IMR-90 (cell line): ENCODE measurements around the gene ILF2. TPM values are rescaled to one million over a fixed set of nuclear protein-coding genes. Genes with fewer than 3 reads are reported as not detected.
"Not testable (repeated sequence)": the region's sequence is repeated elsewhere in the genome, so short reads cannot be mapped to it uniquely, and the experiment has no call there.

Experiments used
- ATAC-seq: fragments of 200-7000 bp; cut with Tn5 transposase; 2 replicates; pipeline ENCODE4 v1.9.1; 2020; ENCODE audit warnings: low read depth, mild to moderate bottlenecking, moderate library complexity
- BruUV-seq: library from RNA; stranded (reverse); fragments of 400-500 nt; replicated peaks from 2 replicates; lab custom pipeline; 2021; lab: Mats Ljungman, UMichigan
- CTCF ChIA-PET: fragments of 300-600 bp; formaldehyde crosslinking; extraction: SDS; loops from one replicate; lab custom pipeline; 2021; ENCODE audit warnings: antibody characterized with exemption; lab: Yijun Ruan, JAX
- POLR2A ChIA-PET: fragments of 300-600 bp; sonication (Branson Sonifier 250); formaldehyde crosslinking; loops from one replicate; lab custom pipeline; 2022; ENCODE audit warnings: antibody characterized with exemption; ENCODE audit not compliant: unreplicated experiment; lab: Charles Lee
- DNase-seq: peaks from one replicate; pipeline ENCODE4 v3.0.0; 2013
- H2AFZ ChIP-seq: replicated peaks from 2 replicates; pipeline ENCODE3; 2013; ENCODE audit warnings: low read length, mild to moderate bottlenecking; ENCODE audit not compliant: poor library complexity
- H2AK5ac ChIP-seq: 2 replicates; pipeline ENCODE4 v1.6.1; 2013; ENCODE audit warnings: low read depth, low read length, inconsistent platforms
- H2AK9ac ChIP-seq: replicated peaks from 2 replicates; pipeline ENCODE3; 2013; ENCODE audit warnings: mild to moderate bottlenecking, low read depth, low read length, moderate library complexity; ENCODE audit not compliant: poor library complexity
- H2BK120ac ChIP-seq: 2 replicates; pipeline ENCODE4 v1.6.1; 2013; ENCODE audit warnings: low read depth, low read length, inconsistent platforms
- H2BK15ac ChIP-seq: 3 replicates; pipeline ENCODE4 v1.6.1; 2013; ENCODE audit warnings: low read depth, low read length, inconsistent platforms
- H2BK20ac ChIP-seq: 2 replicates; pipeline ENCODE4 v1.6.1; 2013; ENCODE audit warnings: low read depth, mild to moderate bottlenecking, inconsistent platforms, low read length, moderate library complexity
- H2BK5ac ChIP-seq: 2 replicates; pipeline ENCODE4 v1.6.1; 2013; ENCODE audit warnings: mild to moderate bottlenecking, low read depth, low read length, inconsistent platforms; ENCODE audit not compliant: poor library complexity, severe bottlenecking
- H3K14ac ChIP-seq: replicated peaks from 2 replicates; pipeline ENCODE4 v1.6.1; 2013; ENCODE audit warnings: low read depth, low read length, inconsistent platforms
- H3K18ac ChIP-seq: 2 replicates; pipeline ENCODE4 v1.6.1; 2013; ENCODE audit warnings: low read depth, low read length, control low read depth
- H3K23ac ChIP-seq: 2 replicates; pipeline ENCODE4 v1.6.1; 2013; ENCODE audit warnings: low read depth, low read length, inconsistent platforms
- H3K27ac ChIP-seq: 2 replicates; pipeline ENCODE4 v1.5.1; 2013; ENCODE audit warnings: mild to moderate bottlenecking, control low read depth, low read length; ENCODE audit not compliant: insufficient read depth
- H3K27me3 ChIP-seq: 2 replicates; pipeline ENCODE4 v1.6.1; 2013; ENCODE audit warnings: low read length; ENCODE audit not compliant: control insufficient read depth, insufficient read depth
- H3K36me3 ChIP-seq: 2 replicates; pipeline ENCODE4 v1.6.1; 2013; ENCODE audit warnings: low read length, mixed read lengths; ENCODE audit not compliant: control insufficient read depth, insufficient read depth
- H3K4ac ChIP-seq: 2 replicates; pipeline ENCODE4 v1.6.1; 2013; ENCODE audit warnings: low read depth, low read length, inconsistent platforms
- H3K4me1 ChIP-seq: 2 replicates; pipeline ENCODE4 v1.6.1; 2013; ENCODE audit warnings: low read length, mixed read lengths; ENCODE audit not compliant: control insufficient read depth, insufficient read depth
- H3K4me2 ChIP-seq: 2 replicates; pipeline ENCODE4 v1.6.1; 2013; ENCODE audit warnings: low read depth, mild to moderate bottlenecking, control low read depth, low read length, moderate library complexity
- H3K4me3 ChIP-seq: 2 replicates; pipeline ENCODE4 v1.5.1; 2013; ENCODE audit warnings: low read depth, mild to moderate bottlenecking, control low read depth, low read length, moderate library complexity; ENCODE audit not compliant: insufficient read depth
- H3K56ac ChIP-seq: 2 replicates; pipeline ENCODE4 v1.6.1; 2013; ENCODE audit warnings: low read length, inconsistent platforms; ENCODE audit not compliant: insufficient read depth; ENCODE audit errors: extremely low read depth
- H3K79me1 ChIP-seq, 2 experiments: 2 replicates each; pipeline ENCODE4 v1.6.1; 2013; ENCODE audit warnings: low read length in 2 of 2, inconsistent platforms in 1 of 2, low read depth in 1 of 2
- H3K9ac ChIP-seq: 2 replicates; pipeline ENCODE4 v1.6.1; 2013; ENCODE audit warnings: low read depth, low read length, control low read depth
- H3K9me1 ChIP-seq: 2 replicates; pipeline ENCODE4 v1.6.1; 2013; ENCODE audit warnings: low read length, inconsistent platforms; ENCODE audit not compliant: insufficient read depth
- H3K9me3 ChIP-seq: 2 replicates; pipeline ENCODE4 v1.6.1; 2013; ENCODE audit warnings: low read length; ENCODE audit not compliant: control insufficient read depth, insufficient read depth
- H4K20me1 ChIP-seq: 2 replicates; pipeline ENCODE4 v1.6.1; 2013; ENCODE audit warnings: low read length, inconsistent platforms; ENCODE audit not compliant: insufficient read depth
- H4K5ac ChIP-seq: 2 replicates; pipeline ENCODE4 v1.6.1; 2013; ENCODE audit warnings: mild to moderate bottlenecking, low read depth, low read length, control low read depth
- H4K8ac ChIP-seq, 2 experiments: 2 replicates each; pipeline ENCODE4 v1.6.1; 2013; ENCODE audit warnings: low read depth in 2 of 2, low read length in 2 of 2, control low read depth in 1 of 2, inconsistent platforms in 1 of 2
- H4K91ac ChIP-seq: 2 replicates; pipeline ENCODE4 v1.6.1; 2013; ENCODE audit warnings: low read depth, low read length, inconsistent platforms; ENCODE audit not compliant: insufficient read depth
- WGBS, 2 experiments: methylation state at CpG; one replicate each; pipeline versions ENCODE4 v1.1.5 to v1.1.7; 2013; ENCODE audit warnings: missing lambda C conversion rate in 2 of 2; ENCODE audit not compliant: insufficient read length in 1 of 2; ENCODE audit errors: extremely low coverage in 2 of 2; 5-methylcytosine and 5-hydroxymethylcytosine counted together
- dilution Hi-C: fragments of 300-500 bp; cut with HindIII; formaldehyde crosslinking; loops from one replicate; pipeline ENCODE4 v1.14.3; 2018; ENCODE audit warnings: low sequenced_read_pairs; ENCODE audit not compliant: unreplicated experiment
- in situ Hi-C: fragments of 300-500 bp; cut with MboI; formaldehyde crosslinking; loops from 3 replicates; pipeline ENCODE4 v1.14.3; 2019; ENCODE audit warnings: low sequenced_read_pairs, inconsistent platforms, mixed read lengths
- intact Hi-C: fragments of 100-400 bp; cut with micrococcal nuclease; formaldehyde crosslinking; loops from 2 replicates; pipeline ENCODE4 v1.10.0; 2022
- polyA plus RNA-seq, 3 experiments: library from polyadenylated mRNA; depleted of rRNA; stranded (reverse); fragments of >200 nt; gene quantifications; 2 replicates each; pipeline ENCODE4 v1.2.3, GENCODE V29; 2012; ENCODE audit warnings: low replicate concordance in 1 of 3
- total RNA-seq: library from RNA; depleted of rRNA; stranded (reverse); fragments of >200 nt; gene quantifications from 2 replicates; pipeline ENCODE4 v1.2.3, GENCODE V29; 2012

The ILF2 gene
- total and polyA plus RNA-seq, 2 of the 4 experiments (the other 2 are of a cell fraction) = 273 to 504 TPM

- H3K23ac ChIP-seq, H3K4me3 ChIP-seq, H2BK20ac ChIP-seq, H3K9me1 ChIP-seq, dilution Hi-C loops, H4K8ac ChIP-seq, H3K27me3 ChIP-seq, H3K4me1 ChIP-seq, H2BK5ac ChIP-seq, BruUV-seq, H3K4me2 ChIP-seq, H3K56ac ChIP-seq, H3K9me3 ChIP-seq, intact Hi-C loops, ATAC-seq, H3K14ac ChIP-seq, H3K27ac ChIP-seq, H4K91ac ChIP-seq, H2AFZ ChIP-seq, H2BK15ac ChIP-seq, H3K18ac ChIP-seq, H3K4ac ChIP-seq, H2AK5ac ChIP-seq, H2AK9ac ChIP-seq, in situ Hi-C loops, DNase-seq, H4K5ac ChIP-seq, H2BK120ac ChIP-seq, POLR2A ChIA-PET, H3K9ac ChIP-seq, CTCF ChIA-PET: not testable (repeated sequence)
- no CpG with 5 or more reads among the region's 8 CpGs for WGBS, 2 experiments
- Histone ChIP-seq H4K20me1 (peaks cover 11% of the 10 kb centered on the region; the same call in 1 of the 2 replicates), H3K36me3 (peaks cover 45% of the 10 kb centered on the region), H3K79me1 (peaks cover 12 to 25% of the 10 kb centered on the region in 2 experiments; a peak in 1 of 4 replicates)
Observed at GRCh38 chr1:153668672-153669071, 2.1 kb downstream of the ILF2 start.
